HG02571 (cell line): Measurements from ENCODE around the gene VAPA.
"Not testable (repeated sequence)": the region's sequence is repeated elsewhere in the genome, so short reads cannot be mapped to it uniquely, and the experiment has no call there.

Experiments used
- ATAC-seq: cut with Tn5 transposase; IDR thresholded peaks from one replicate; pipeline ENCODE4 v1.9.1; 2021; ENCODE audit warnings: mild to moderate bottlenecking, moderate library complexity; ENCODE audit not compliant: unreplicated experiment

The VAPA gene

DNA sequence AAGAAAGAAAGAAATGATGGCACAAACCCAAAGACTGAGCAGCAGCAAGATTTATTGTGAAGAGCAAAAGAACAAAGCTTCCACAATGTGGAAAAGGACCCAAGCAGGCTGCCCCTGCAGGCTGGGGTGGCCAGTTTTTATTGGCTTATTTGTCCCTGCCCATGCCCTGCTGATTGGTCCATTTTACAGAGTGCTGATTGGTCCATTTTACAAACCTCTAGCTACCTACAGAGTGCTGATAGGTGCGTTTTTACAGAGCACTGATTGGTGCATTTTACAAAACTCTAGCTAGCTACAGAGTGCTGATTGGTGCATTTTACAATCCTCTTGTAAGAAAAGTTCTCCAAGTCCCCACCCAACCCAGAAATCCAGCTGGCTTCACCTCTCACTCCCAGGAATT, 1.5 kb upstream of the VAPA start:
- ATAC-seq, result not testable (repeated sequence)

DNA sequence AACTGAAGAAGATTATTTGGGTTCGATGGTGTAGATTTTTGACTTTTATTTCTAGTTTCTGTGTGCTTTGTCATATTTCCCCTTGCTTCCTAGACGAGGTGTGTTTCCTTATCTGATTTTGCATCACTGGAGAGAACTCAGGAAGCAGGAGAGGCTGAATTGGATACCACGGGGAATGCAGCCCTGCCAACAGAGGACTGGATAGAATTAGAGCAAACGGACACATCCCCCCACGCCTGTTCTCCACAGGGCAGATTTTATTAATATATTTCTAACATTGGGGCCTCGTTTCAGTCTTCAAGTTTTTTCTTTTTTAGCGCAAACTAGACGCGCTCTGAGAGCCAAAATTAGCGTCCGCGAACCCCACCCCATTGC, 678 bp upstream of the VAPA start:
- ATAC-seq, result no peak

DNA sequence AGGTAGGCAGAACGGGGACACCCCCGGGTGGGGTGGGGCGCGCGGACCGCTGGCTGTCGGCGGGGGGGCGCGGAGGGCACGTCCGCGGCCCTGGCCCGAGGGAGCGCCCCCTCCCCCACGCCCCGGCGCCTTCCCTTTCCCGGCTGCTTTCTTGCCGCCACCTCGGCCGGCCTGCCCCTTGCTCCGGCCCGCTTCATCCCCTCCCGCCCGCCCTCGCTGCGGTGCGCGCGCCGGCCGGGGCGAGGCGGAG, 443 bp downstream of the VAPA start:
- ATAC-seq, result peak; percentile 21

DNA sequence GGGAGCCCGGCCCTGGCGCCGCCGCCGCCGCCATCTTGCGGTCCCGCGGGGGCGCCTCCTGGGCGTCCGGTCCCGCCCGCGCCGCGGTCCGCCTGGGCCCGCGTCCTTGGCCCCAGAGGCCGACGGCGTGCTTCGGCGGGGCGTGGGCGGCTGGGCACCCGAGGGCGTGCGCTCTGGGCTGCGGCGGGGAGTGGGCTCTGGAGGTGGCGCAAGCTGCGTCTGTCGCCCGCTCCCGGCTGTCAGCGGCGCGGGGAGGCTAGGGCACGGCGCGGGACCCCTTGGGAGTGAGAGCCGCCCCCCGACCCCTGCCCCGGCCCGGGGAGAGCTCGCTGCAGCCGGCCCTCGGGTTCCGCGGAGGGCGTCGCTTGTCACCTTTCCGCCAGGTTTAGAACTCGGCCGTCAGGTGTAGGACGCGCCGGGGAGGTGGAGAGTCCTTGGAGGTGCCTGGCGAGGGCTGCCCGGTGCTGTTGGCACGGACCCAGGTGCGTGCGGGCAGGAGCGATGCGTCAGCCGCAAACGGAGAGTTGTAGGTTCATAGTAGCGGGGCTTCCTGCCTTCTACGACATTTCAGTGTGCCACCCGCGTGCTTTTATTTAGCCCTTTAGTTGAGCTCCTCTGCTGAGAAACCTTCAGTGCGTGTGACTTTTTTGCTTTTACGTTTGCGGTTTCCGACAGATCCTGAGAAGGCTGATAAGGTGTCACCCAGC, 921 bp downstream of the VAPA start:
- ATAC-seq, result peak; percentile 32

DNA sequence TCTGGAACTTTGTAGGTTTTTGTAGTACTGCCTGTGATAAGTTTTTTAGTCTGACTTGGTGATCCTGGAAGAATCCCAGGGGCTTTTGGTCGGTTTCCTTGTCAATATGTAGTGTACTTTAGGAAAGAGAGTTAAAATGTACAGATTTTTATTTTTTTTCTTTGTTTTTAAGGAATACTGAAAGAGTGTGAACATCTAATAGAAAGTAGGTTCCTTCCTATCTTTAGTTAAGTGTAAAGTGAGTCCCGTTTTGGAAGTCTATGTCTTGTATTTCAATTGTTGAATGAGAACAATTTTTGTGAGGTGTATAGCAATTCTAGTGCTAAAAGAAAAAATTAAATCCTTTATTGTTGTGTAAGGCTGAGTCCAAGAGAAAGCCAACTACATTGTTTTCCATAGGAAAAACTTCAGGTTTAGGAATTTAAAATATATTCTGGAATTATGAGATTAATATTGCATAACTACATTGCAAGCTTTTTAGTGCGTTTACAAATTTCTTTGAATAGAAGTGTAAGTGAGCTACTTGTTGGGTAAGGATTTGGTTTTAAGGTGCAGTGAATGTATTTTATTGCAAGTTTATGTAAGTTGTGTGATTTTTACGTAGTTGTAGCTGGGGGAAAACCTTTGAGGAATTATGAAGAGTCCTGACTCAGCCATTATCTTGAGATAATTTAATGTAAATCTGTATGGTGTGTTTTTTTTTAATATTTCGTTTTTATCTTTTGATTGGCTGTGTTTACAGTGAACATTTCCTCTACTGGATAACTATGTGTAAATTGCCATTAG, 1.7 kb downstream of the VAPA start:
- no peak for ATAC-seq

DNA sequence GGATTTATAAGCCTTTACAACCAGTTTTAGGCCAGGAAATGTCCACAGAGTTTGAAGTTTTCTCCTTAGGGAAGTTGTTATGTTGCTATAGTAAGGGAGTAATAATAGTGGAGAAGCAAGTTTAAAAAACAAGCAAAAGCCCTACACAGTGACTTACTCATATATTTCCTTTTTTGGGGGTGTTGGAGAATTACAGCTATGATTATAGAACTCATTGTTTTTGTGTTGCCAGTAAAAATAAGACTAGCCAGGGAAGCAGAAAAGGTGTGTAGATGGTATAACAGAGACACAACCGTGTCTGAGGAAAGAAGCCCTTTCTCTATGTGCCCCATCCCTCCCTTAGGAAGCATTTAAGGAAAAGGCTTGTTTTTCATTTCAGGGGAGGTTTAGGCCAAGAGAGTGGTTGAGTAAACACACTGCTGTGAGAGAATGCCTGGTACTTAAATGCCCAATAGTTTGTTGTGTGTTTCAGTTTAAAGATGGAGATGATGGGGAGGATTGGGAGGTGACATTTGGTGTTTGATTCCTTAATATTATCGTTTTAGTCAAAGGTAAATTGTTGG, 2.3 kb downstream of the VAPA start:
- no peak for ATAC-seq

DNA sequence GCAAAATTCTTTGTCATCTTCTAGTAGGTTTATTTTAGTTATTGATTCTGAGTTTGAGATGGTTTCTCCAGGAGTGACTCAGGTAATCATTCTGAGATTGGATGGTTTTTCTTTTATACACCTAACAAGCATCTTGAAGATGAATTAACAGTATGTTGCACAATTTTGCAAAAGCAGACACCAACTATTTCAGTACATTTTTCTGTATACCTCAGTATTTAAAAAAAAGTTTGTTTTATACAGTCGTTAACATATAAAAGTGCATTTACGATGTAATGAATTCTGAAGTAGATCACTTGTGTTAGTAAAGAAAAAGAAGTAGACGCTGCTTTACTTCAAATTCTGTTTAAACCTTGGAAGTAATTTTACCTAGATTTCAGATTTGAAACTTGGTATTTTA, 3.0 kb downstream of the VAPA start:
- ATAC-seq, result no peak

DNA sequence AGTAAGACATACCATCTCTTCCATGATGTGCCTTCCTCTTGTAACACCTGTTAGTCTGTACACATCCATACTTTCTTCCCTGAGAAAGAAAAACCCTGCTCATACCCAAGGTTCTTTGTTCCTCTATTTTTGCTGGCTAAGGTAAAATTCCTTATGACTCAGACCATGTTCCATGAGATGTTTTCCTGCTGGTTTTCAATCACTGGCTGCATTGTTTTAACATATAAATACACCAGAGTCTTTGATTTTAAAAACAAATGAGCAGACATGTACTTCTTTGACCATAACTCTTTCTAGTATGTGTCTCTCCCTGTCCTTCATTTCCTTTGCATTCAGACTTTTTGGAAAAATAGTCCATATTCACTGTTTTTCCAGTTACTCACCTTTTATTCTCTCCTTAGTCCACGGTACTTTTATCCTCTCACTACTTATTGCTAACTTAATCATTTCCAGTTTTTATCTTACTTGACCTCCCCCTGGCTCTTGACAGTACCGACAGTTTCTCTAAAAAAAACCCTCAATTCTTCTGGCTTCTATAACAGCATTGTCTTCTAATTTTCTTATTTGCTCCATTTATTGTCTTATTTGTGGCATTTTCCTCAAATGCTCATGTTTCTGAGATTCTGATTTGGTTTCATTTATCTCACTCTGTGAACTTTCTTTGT, 4.3 kb downstream of the VAPA start:
- no peak for ATAC-seq

DNA sequence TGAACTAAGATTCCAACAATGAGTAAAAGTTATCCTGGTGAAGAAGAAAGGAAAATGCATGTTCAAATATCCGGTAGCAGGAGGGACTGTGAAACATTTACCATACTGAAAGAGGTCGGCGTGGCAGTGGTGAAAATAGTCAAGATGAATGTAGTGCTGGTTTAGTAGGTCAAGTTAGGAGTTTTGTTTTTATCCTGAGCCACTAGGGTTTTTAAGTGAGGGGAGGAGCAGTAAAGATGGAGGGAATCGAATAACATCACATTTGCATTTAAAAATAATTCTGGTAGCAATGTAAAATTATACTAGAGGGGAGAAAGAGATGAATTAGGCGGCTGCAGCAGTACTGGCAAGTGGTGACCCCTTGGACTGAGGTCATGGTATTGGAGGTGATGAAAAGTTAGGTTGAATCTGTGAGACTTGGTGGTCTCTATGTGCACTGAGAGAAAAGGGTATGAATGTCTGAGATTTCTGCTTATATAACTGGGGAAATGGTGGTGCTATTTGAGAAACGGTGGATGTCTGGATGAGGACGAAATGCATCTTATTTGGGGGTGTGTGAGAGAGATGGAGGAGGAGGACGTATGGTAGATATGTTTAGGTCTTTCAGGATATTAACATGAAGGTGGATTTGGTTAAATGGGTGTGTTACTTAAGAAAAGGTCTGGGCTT, 5.9 kb downstream of the VAPA start:
- no peak for ATAC-seq

DNA sequence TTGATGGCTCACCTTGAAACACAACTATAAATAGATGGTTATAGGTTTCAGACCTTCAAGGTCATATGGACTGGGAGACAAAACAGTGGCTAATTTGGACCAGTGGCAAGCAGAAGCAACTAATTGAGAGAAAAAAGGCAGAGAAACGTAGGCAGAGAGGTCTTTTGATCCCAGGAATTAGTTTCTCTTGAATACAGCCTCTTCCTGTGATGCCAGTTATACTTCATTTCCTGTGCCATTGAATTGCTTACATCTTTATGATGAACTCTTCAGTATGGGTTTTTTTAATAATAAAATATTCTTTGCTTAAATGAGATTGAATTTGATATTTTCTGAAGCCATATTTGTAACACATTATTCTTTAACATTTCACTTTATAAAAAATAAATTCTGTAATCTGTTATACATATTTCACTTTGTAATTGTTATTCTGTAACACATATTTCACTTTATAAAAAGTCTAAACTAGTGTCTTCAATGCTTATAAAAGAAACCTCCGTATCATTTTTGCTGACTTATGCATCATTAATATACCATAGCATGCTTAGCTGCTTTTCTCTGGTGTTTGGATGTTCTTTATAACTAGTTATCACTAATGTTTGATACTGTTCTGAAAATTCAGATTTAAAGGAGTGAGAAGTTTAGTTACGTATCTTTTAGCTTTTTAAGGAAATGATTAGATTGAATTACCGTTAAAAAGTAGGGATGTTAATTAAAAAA, 8.9 kb downstream of the VAPA start:
- ATAC-seq, result no peak

DNA sequence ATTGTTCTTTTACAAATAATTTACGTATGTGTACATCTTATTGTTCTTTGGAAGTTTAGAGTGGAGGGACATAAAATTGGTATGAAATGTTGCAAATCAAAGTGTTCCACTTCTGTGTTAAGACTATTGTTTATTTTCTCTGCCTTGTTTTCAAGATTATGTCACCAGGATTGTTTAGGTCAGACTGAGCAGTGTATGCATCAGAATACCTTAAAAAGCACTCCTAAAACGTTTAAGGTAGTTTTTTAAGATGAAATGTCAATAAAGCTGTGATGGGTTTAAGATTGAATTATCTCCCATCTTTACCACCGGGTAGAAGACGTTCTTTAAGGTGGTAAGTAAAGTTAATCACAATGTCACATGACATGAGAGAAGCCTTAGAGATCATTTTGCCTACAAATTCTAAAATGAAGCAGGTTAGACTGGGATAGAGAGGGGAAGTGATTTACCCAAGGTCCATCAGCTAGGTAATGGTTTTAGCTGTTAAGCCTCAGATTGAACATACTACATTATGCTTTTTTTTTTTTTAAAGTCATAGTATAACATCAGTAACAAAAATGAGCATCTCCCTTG, 10.6 kb downstream of the VAPA start:
- ATAC-seq, result no peak

DNA sequence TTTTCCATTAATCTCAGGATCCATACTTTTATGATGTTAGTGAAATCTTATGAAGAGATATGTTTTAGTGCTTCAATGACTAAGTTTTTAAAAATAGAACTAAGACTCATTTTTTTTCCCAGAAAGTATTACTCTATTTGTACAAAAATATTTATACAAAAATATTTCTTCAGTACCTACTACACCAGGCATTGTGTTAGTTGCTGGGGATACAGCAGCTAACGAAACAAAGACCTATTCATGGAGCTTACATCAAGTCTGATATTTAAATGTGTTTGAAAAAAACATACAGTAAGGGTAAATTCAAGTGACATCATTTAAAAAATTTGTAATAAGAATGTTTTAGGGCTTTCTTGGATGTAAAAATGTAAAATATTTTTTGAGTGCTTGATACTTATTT, 11.6 kb downstream of the VAPA start:
- ATAC-seq, result no peak

DNA sequence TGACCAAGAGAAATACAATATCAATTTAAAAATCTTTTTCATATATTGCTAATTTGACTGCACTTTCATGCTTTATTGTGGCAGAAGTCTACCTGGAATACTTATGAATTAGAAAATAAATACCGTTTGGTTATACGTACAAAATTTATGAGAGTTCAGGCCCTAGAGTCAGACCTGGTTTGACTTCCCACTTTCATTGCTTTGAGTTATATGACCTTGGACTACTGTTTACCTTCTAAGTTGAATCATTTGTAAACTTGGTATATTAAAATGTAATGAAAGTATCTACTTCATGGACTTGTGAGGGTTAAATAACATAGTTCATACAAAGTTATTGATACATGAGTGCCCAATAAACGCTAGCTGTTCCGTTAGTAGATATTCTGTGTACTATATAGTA, 12.0 kb downstream of the VAPA start:
- no peak for ATAC-seq

DNA sequence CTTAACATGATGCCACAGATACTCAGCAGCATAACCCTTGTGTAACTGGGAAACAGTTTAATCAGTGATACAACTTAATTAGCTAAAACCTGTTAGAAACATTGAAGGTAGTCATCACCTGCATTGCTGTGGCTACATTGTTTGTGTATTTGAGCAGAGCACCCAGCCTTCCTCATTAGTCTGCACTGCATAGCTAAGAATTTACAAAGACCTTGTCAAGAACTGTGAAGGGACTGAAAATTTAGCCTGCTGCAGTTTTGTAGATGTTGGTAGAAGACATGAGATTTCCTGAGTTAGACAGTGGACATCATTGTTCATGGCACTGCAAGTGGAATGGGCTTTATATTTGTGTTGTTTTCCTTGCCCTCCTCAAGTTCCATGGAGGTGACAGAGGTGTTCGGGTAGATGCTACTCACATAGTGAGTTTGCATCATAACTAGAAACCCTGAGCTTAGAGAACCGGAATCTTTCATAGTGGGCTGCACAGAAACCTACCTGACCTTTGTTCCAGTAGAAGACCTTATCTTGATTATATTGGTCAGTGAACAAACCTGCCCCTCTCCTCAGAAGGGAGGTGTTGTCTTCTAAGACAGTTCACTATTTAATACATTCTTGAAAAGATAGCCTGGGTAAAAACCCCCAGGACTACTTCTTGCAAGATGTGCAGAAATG, 12.5 kb downstream of the VAPA start:
- ATAC-seq, result no peak

DNA sequence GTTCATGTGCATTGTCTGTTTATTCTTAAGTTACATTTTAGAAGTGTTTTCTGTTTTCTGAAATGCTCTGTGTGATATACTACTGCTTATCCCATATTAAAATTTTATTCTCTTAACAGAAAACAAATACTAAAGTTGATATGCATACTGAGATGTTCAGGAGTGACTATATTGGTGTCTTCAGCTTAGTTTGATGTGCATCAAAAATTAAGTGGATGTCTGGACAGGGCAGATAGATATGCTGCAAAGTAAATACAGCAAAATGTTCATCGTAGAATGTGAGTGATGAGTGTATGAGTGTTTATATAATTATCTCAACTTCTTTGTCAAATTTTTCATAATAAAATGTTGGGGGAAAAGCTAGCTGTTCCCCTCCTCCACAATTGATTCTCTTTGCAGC, 13.2 kb downstream of the VAPA start:
- no peak for ATAC-seq

DNA sequence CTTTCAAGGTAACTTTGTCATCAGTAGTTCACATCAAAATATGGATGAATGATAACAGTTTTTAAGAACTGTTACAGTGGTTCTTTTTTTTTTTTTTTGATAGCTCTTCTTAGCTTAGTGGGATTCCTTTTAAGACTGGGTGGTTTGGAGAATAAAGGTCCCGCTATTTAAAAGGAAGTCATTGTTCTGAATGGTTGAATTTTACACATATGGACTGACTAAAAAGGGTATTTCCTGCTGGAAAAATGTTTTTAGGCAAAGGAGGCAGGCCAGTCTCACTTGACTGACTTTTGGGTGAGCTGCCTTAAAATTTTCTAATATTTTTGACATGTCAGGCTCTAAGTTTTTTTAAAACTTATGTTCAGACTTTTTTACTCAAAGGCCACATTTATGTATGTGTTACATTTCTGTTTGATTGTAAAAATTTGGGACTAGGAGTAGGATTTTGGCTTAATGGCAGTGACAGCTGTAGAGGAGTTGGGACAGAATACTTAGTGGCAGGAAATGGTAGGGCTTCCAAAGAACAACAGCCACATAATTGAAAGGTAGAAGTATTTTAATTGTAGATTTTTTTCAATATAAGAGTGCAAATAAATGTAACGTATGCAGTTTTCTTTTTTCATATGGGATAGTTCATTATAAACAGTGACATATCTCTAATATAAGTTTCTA, 13.7 kb downstream of the VAPA start:
- ATAC-seq, result no peak

DNA sequence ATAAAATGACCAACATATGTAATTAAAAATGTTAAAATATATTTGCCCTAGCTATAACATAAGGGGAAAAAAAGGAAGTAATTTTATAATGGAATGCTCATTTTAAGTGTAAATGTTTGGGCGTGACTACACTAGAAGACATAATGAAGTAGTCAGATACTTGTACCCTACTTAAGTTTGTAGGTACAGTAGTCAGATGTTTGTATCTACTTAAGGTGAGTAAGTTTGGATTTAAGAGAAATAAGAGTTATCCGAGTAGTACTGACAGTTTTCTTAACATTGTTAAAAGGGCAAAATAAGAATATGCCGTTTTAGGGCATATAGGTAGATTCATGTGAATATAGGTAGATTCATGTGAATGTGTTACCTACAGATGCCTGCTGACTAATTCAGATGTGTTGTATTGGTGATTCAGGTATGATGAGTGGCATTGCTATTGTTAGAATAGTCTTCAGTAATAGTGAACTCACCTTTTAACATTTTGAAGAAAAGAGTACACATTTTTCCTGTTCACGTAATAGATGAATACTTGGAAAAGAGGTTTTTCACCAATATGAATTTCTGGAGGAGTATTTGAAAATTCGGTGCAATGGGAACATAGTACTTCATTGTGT, 14.9 kb downstream of the VAPA start:
- no peak for ATAC-seq

DNA sequence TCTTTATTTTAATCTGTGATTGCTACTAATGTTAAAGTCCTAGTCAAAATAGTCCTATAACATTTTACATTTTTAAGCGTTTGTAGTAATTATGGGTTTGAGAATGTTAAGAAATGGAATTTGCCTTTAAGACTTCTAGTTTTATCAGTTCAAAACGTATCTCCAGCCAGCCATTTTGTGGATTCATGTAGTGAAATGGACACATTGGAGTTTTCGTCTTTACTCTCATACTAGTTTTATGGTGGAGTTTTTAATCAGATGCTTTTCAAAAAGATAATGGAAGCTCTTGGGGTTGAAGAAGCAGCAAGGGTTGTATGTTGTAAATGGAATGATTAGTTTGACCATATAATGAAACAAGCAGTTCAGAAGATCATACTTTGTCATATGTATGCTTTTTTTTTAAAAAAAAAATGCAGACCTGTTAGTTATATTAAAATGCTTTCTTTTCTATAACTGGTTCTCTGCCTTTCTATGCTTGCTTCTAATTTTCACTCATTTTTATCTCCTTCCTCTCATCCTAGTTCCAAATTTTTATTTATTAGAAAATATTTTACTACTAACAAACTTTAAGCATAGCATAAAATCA, 16.6 kb downstream of the VAPA start:
- ATAC-seq, result no peak

DNA sequence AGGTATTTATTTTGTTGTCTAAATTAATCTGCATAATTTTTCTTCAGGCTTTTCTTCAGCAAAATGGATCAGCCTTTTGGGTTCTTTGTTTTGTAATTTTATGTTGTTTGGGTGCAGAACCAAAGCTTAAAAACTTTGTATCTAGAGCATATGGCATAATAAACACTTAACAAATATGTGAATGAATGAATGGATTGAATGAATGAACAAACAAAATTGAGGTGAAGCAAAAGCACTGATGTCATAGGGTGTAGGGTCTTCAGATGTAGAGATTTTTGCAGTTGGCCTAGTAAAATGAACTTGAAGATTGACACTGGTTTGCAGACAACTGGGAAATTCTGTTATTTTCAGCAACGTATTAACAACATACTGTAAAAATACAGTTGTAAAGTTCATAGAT, 17.3 kb downstream of the VAPA start:
- ATAC-seq, result no peak
